HG03196 (cell line): ENCODE measurements around the gene EP400.
"Not testable (repeated sequence)": the region's sequence is repeated elsewhere in the genome, so short reads cannot be mapped to it uniquely, and the experiment has no call there.

Source experiments
- ATAC-seq: cut with Tn5 transposase; IDR thresholded peaks from one replicate; pipeline ENCODE4 v1.9.1; 2021; ENCODE audit not compliant: unreplicated experiment

EP400 gene

DNA sequence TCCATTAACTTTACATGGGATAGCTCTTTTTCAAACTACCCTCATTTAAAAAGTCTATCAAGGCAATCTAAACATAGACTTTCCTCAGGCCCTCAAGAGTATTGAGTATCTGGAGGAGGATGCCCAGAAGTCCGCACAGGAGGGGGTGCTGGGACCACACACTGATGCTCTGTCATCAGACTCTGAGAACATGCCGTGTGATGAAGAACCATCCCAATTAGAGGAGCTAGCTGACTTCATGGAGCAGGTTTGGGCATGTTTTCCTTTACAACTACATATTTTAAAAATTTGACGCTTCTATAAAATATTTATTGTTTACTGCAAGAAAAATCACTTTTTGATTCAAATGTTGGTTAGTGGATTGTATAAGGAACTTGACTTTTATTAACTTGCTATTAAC is 93.5 kb downstream of the EP400 start:
- ATAC-seq = no peak

GRCh38 chr12:132043770-132044467 is 94.2 kb downstream of the EP400 start:
- ATAC-seq = no peak

DNA sequence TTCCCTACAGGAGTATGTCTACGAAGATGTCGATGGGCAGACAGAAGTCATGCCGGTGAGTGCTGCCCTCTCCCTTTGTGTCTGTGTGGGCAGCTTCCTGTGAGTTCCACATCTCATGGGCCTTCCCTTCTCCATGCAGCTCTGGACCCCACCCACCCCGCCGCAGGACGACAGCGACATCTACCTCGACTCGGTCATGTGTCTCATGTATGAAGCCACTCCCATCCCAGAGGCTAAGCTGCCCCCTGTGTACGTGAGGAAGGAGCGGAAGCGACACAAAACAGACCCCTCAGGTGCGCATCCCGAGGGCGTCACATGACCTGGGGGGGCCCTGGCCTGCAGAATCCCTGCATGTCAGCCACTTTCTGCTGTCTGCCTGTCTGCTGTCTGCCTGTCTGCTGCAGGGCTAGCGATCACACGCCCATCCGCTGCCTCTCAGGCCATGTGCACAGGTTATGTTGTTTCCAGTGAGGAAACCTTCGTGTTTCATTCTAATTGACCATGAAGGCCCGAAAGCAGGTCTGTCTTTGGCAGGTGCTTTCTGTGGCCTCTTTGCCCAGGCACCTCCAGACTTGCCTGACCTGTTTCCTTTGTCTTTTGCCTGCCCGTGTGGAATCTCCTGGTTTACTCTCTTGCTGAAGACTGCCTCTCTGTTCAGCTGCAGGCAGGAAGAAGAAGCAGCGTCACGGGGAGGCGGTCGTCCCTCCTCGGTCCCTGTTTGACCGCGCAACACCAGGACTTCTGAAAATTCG is 95.1 kb downstream of the EP400 start:
- ATAC-seq = no peak

DNA sequence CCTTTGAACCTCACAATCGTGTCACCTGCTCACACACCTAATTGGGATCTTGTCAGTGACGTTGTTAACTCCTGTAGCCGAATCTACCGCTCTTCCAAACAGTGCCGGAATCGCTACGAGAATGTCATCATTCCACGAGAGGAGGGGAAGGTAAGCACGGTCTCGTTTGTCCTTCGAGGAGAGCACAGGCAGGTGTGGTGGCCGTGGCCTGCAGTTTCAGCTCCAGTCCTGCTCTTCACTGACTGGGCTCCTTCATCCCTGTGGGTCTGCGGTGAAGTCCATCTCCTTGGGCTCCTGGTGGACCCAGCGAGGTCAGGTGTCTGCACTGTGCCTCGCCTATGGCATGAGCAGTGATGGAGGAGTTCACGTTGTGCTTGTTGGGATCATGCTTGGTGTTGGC is 96.0 kb downstream of the EP400 start:
- no peak for ATAC-seq

- no peak for ATAC-seq
Measured at GRCh38 chr12:132046561-132046960, 96.8 kb downstream of the EP400 start.

GRCh38 chr12:132047630-132048029 is 97.9 kb downstream of the EP400 start:
- not testable (repeated sequence) for ATAC-seq

GRCh38 chr12:132049442-132049841 is 99.7 kb downstream of the EP400 start:
- no peak for ATAC-seq

GRCh38 chr12:132049876-132050275 is 100.1 kb downstream of the EP400 start:
- ATAC-seq = no peak

DNA sequence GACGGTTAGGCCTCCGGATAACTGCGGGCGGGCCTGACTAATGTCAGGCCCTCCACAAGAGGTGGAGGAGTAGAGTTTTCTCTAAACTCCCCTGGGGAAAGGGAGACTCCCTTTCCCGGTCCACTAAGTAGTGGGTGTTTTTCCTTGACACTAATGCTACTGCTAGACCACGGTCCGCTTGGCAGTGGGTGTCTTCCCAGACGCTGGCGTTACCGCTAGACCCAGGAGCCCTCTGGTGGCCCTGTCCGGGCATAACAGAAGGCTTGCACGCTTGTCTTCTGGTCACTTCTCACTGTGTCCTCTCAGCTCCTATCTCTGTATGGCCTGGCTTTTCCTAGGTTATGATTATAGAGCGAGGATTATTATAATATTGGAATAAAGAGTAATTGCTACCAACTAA is 102.0 kb downstream of the EP400 start:
- not testable (repeated sequence) for ATAC-seq

- ATAC-seq = no peak
Measured at GRCh38 chr12:132052196-132052932, 102.6 kb downstream of the EP400 start.

- ATAC-seq = no peak
Measured at GRCh38 chr12:132053338-132054330, 103.9 kb downstream of the EP400 start.

DNA sequence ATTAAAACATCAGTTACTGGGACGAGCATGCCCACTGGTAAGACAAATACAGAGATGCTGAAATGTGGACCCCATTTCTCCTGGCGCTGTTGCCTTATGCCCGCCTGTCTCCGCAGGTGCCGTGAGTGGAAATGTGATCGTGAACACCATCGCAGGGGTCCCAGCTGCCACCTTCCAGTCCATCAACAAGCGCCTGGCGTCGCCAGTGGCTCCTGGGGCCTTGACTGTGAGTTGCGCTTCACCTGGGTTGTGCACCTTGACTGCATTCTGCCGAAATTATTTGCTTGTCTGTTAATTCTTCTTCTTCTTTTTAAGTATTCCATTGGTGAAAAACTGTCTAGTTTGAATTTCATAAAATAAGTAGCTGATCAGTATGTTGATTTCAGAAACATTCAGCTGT is 105.2 kb downstream of the EP400 start:
- no peak for ATAC-seq

DNA sequence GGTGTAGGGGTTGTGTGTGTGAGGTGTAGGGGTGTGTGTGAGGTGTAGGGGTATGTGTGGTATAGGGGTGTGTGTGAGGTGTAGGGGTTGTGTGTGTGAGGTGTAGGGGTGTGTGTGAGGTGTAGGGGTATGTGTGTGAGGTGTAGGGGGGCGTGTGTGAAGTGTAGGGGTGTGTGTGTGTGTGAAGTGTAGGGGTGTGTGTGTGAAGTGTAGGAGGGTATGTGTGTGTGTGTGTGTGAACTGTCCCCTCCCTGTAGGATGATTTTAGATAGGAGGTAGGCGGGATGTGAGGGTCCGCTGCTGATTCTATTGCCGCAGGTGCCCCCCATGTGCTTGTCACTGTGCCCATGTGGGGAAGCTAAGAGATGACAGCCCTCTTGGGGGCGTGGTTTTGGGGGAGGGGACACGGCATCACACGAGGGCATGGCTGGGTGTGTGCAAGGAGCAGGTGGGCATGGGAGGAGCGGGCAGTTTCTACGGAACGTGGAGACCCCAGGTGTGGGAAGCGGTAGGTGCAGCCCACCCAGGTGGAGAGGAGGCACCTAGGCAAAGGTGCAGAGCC is 105.9 kb downstream of the EP400 start:
- no peak for ATAC-seq

GRCh38 chr12:132056320-132056719 is 106.6 kb downstream of the EP400 start:
- ATAC-seq = no peak

- ATAC-seq = no peak
Measured at GRCh38 chr12:132056951-132057350, 107.2 kb downstream of the EP400 start.

DNA sequence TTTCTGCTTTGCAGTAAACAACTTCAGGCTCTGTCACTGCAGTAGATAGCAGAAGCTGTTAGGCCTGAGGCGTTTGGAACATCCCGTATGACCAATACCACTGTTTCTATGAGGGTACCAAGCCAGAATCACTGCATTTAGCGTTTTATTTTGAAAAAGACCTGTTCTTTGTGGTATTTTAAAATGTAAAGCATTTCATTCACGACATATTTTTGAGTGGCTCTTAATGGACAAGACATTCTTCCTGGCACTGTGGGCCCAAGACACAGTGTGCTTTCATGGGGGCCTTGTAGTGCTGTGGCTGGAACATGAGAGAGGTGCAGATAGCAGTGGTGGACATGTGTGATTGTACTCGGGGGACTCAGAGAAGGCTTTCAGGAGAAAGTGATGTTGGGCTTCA is 107.9 kb downstream of the EP400 start:
- ATAC-seq = no peak

- ATAC-seq = no peak
Measured at GRCh38 chr12:132061197-132061596, 111.5 kb downstream of the EP400 start.

DNA sequence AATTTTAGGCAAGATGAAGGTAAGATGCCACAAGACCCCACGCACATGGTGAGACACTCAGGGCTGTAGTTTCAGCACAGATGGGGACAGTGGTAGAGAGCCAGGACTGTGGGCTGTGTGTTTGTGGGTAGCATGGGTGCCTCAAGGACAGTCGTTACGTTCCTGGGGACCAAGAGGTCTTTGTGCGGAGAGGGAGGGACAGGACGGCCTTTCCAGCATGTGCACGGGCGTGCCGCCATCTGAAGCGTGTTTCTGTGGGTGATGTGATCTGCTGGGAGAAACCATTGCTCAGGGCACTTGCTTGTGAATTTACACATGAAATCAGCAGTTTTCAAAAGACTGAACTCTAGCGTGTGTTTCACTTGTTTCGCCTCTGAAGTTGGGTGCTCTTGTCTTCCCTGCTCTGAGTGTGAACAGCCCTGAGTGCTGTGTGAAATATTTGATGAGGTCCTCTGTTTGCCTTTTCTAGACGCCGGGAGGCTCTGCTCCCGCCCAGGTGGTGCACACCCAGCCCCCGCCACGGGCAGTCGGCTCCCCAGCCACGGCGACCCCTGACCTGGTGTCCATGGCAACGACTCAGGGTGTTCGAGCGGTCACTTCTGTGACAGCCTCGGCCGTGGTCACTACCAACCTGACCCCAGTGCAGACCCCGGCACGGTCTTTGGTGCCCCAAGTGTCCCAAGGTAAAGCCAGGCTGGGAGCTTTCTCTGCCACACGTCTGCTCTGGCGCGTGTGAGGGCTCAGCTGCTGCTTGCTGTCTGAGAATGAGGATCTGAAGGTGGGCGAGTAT is 112.1 kb downstream of the EP400 start:
- ATAC-seq = no peak

- ATAC-seq = no peak
Measured at GRCh38 chr12:132062481-132062880, 112.7 kb downstream of the EP400 start.

- no peak for ATAC-seq
Measured at GRCh38 chr12:132063491-132063890, 113.7 kb downstream of the EP400 start.
